SIG-M5 treated with dmso at 0.1 percent for 504 hours (cell line): ENCODE data around the gene BAZ2A.
"Not testable (repeated sequence)": the region's sequence is repeated elsewhere in the genome, so short reads cannot be mapped to it uniquely, and the experiment has no call there.

Source experiments
- DNase-seq: peaks from one replicate; lab custom pipeline; 2025; ENCODE audit not compliant: unreplicated experiment; lab: John Stamatoyannopoulos, UW

BAZ2A gene

DNA sequence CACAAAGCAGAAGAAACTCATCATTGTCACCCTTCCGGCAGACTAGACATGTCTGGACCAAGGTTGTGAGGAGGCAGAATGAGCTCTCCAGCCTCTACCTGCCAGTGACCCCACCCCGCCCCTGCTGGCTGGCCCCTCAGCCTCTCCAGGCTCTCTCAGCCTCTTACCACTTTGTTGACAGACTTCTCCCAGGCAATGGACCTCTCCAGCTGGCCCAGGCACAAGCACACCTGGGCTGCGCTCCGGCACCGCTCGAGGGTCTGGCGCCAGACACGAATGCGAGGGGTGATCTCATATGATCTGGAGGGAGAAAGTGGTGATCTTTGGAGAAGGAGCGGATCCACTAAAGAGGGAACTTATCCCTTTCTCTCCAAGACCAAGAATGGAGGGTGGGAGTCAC lies 30.3 kb downstream of the BAZ2A start:
- no peak for DNase-seq

DNA sequence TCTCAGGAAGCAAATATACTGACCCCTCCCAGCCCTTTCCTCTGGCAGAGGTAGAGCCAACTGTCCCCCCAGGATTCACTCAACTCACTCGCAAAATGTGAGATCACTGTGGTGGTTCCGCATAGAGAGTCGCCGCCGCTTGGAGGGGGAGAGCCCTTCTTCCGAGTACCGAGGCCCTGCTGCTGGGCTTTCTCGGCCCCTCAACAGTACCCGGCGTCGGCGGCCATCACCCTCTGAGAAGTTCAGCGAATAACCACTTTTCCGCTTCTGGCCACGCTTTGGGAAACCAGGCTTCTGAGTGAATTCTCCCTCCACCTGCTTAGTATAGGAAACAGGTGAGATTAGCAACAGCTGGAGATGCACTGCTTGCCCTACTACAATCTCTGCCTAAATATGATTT lies 31.1 kb downstream of the BAZ2A start:
- DNase-seq, result no peak

- no peak for DNase-seq
Measured at GRCh38 chr12:56596815-56597214, 33.3 kb downstream of the BAZ2A start.

- DNase-seq, result peak; percentile 73
Measured at GRCh38 chr12:56593909-56594621, 36.1 kb downstream of the BAZ2A start.

DNA sequence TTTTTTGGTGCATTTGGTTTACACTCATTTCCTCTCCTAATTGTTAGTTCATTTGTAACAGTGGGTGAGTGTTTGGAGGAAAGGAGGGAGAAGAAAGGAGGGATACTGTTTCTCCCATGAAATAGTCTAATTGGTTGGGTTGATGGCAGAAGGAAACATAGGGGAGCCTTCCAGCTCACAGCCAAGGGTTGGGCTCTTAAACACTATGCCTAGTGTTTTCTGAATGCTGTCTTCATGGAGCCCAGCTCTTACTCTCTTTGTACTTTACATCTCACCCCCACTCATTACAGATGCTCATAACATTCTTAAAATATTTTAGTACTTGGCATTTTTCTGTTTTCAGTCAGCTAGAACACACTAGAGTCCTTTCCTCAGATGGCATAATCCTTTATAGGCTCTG lies 38.2 kb downstream of the BAZ2A start:
- DNase-seq, result no peak

GRCh38 chr12:56591126-56591525 lies 39.0 kb downstream of the BAZ2A start:
- DNase-seq, result no peak

GRCh38 chr12:56590237-56590830 lies 39.8 kb downstream of the BAZ2A start:
- DNase-seq, result peak; percentile 54

- no peak for DNase-seq
Measured at GRCh38 chr12:56589783-56590182, 40.3 kb downstream of the BAZ2A start.

DNA sequence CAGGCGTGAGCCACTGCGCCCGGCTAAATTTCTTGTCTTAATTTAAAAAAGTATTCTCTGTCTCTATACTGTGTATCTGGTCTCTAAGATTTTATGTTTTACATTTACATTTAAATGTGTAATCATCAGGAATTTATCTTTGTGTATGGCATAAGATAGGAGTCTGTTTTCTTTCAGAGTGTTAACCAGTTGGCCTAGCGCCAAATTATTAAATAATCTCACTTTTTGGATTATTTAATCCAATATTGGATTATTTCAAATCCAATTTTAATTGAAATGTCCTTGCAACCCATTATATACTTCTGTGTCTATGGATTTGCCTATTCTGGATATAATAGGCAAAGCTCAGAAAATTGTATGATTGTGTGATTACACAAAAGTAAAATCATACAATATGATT lies 45.0 kb downstream of the BAZ2A start:
- no peak for DNase-seq

DNA sequence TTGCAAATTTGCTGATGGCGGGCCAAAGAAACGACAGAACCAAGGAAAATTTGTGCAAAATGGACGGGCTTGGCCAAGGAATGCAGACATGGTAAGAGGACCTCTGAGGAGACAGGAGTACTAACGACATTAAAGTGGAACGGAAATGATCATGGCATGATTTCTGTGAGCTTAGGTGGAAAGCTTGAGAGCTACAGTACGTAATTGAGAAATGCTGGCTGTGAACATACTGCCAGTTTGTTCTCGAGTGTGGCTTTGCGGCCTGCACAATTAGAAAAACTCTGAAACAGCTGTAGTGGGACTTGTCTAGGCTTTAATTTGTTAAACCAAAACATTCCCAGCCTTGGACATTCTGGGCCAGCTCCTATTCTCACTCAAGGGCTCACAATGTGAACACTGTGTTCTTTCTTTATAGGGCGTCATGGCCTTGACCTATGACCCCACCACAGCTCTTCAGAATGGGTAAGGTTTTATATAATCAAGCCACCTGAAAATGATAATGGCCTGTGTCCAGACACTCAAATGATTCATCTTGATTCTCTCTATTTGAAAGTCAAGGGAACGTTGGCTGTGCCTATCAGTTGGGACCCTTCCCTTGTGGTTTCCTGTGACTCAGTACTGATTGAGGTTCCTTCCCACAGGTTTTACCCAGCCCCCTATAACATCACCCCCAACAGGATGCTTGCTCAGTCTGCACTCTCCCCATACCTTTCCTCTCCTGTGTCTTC lies 48.5 kb downstream of the BAZ2A start:
- DNase-seq, result no peak

- DNase-seq, result no peak
Measured at GRCh38 chr12:56578983-56579546, 51.1 kb downstream of the BAZ2A start.

- DNase-seq, result not testable (repeated sequence)
Measured at GRCh38 chr12:56577248-56577647, 52.9 kb downstream of the BAZ2A start.

GRCh38 chr12:56574210-56574609 lies 55.9 kb downstream of the BAZ2A start:
- peak; percentile 61 for DNase-seq

- DNase-seq, result no peak
Measured at GRCh38 chr12:56572288-56572687, 57.8 kb downstream of the BAZ2A start.

DNA sequence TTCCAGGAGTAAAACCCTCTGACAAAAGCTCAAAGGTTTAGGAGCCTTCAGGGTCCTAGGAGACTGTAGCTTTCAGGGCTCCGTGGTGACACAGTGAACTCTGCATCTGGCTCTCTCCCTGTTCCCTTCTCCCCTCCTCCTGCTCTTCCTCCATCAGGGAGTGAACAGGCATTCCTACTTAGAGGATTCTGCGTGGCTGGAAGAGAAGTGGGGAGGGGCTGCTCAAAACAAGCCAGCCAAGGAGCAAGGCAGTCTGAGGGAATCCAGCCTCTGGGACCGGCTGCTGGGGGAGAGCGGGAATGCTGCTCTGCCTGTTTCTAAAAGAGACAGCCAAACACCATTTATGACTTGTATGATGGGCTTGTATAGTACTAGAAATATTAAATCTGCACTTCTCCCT lies 59.0 kb downstream of the BAZ2A start:
- DNase-seq, result no peak

GRCh38 chr12:56568146-56568545 lies 62.0 kb downstream of the BAZ2A start:
- DNase-seq, result no peak

- DNase-seq, result peak; percentile 40
Measured at GRCh38 chr12:56565510-56566101, 64.5 kb downstream of the BAZ2A start.

DNA sequence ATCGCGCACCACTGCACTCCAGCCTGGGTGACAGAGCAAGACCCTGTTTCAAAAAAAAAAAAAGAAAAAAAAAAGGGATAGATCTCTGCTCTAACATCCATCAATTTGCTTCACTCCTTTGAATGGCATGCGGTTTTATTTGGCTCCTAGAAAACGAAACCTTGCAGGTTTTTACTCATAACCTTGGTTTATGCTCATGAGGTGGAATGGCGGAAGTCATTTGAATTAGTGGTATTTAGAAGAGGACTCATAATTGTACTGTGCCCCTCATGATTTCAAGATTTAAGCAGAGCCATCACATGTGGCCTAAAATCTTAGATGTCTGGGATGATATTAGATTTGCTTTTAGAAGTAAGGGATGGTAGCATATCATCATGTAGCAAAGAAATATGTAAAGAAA lies 79.1 kb downstream of the BAZ2A start:
- no peak for DNase-seq

GRCh38 chr12:56546680-56547079 lies 83.4 kb downstream of the BAZ2A start:
- no peak for DNase-seq
